HG03039 (cell line): ENCODE measurements around the gene CDH5.
"Not testable (repeated sequence)": the region's sequence is repeated elsewhere in the genome, so short reads cannot be mapped to it uniquely, and the experiment has no call there.

Experiments
- ATAC-seq: cut with Tn5 transposase; IDR thresholded peaks from one replicate; pipeline ENCODE4 v1.9.1; 2021; ENCODE audit warnings: mild to moderate bottlenecking, moderate library complexity; ENCODE audit not compliant: unreplicated experiment

Gene CDH5, protein sequence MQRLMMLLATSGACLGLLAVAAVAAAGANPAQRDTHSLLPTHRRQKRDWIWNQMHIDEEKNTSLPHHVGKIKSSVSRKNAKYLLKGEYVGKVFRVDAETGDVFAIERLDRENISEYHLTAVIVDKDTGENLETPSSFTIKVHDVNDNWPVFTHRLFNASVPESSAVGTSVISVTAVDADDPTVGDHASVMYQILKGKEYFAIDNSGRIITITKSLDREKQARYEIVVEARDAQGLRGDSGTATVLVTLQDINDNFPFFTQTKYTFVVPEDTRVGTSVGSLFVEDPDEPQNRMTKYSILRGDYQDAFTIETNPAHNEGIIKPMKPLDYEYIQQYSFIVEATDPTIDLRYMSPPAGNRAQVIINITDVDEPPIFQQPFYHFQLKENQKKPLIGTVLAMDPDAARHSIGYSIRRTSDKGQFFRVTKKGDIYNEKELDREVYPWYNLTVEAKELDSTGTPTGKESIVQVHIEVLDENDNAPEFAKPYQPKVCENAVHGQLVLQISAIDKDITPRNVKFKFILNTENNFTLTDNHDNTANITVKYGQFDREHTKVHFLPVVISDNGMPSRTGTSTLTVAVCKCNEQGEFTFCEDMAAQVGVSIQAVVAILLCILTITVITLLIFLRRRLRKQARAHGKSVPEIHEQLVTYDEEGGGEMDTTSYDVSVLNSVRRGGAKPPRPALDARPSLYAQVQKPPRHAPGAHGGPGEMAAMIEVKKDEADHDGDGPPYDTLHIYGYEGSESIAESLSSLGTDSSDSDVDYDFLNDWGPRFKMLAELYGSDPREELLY

DNA sequence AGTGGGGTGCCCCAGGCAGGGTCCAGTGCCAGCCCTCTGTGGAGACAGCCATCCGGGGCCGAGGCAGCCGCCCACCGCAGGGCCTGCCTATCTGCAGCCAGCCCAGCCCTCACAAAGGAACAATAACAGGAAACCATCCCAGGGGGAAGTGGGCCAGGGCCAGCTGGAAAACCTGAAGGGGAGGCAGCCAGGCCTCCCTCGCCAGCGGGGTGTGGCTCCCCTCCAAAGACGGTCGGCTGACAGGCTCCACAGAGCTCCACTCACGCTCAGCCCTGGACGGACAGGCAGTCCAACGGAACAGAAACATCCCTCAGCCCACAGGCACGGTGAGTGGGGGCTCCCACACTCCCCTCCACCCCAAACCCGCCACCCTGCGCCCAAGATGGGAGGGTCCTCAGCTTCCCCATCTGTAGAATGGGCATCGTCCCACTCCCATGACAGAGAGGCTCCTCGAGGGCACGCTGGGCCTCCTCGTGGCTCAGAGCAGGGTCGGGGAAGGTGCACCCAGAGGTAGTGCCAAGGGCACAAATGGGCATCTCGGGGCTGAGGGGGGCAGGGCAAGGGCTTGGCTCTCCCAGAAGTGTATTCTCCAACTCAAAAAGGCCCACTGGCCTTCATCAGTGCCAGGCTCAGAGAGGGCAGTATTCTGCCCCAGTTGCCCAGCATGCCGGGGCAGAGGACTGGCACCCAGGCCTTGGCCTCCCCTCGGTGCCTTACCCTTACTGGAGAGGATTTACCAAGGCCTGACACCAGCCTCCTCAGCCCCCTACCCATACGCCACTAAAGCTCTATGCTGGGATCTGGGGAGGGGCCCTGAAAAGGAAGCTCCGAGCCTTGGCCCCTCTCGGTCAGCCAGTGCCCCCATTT, at the start of gene CDH5:
TSS of gene CDH5 (plus strand) at position 259 of the 867 bp plus-strand sequence. CDS start 12,647 bp downstream, outside the sequence.
- ATAC-seq: no peak

DNA sequence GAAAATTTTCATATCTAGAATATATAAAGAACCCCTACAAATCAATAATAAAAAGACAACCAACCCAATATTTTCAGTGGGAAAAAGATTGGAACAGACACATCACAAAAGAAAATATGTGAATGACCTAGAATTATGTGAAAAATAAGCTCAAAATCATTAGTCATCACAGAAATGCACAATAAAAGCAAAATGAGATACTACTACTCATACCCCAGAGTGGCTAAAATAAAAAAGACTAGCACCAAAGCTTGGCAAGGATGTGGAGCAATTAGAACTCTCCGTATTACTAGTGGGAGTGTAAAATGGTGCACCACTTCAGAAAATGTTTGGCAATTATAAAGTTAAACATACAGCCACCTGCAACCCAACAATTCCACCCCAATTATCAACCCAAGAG, 48.0 kb upstream of the CDH5 start:
- no peak for ATAC-seq

DNA sequence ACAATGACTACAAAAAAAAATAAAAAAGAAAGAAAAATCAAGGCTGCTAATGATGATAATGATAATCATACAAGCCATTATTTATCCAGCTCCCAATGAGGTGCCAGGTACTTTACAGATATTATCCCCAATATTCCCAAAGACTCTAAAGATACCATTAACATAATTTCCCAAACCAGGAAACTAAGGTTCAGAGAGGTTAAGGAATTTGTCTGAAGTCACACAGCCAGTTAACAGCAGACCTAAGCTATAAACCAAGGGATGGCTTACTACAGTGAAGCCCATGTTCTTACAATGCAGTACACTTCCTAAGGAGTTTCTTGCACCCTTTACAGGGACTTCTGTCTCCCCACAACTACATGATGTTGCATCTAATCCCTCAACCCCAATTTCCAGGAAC, 45.7 kb upstream of the CDH5 start:
- no peak for ATAC-seq

DNA sequence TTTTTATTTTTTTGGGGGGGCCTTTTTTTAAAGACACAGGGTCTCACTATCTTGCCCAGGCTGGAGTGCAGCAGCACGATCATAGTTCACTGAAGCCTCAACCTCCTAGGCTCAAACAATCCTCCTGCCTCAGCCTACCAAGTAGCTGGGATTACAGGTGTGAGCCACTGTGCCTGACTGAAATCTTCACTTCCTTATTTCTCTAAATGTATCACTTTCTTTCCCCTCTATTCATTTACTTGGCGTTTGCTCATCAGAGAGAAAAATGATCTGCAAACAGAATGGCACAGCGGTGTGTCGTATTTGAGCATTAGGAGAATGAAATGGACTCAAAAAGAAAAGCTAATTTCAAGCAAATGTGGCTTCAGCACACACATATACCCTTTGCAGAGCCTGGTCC, 44.3 kb upstream of the CDH5 start:
- no peak for ATAC-seq

DNA sequence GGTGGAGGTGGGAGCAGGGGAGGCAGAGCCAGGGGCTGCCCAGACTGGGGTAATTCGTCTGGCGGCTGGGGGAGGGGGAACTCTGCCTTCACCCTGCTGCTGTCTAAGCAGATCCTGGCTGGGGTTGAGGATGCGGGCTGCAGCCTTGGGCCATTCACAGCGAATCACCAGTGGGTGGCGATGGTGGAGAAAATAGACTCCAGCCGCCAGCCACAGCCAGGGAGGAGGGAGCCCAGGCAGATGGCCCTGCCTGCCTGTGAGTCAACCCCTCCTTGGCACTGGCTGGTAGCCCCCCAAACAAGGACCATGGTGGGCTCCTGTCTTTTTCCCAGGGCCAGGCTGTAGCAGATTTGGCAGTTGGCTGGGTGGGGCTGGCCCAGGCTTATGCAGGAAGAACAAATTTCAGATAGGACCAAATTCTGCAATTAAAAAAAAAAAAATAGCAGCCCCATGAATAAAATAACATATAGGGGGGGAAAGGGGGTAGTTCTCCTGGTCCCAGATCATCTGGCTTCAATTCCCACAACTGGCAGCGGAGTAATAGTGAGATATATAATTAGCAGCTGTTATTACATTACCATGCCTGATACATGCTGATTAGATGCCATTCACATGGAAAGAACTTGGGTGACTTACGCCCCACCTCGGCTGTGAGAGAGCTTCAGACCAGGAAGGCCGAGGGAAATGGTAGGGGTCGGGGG, 41.5 kb upstream of the CDH5 start:
- no peak for ATAC-seq

DNA sequence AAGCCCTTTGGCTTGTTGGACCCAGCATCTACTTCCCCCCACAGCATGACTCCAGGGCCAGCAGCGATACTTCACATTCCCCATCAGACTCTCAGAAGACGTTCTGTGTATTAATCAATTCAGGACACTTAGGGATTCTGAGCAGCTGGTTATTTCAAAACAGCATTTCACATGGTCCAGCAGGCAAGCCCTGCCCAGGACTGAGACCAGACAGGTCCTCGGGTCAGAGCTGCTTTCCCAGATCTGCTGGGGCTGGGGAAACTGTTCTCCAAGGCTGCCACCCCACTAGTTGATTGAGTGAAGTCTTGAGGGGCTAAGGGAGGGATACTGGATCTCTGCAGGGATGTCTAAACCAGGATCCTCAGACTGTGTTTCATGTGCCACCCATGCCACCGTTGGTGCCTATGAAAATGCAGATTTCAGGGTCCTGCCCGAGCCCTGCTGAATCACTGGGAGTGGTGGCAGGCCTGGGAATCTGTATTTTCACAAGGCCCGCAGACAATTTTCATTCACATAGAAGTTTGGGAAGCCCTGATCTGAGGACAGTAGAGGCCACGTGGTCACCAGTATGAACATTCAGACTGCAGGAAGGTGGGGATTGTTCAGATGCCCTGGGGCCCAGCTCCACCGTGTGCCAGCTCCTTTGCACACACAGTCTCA, 40.6 kb upstream of the CDH5 start:
- no peak for ATAC-seq

DNA sequence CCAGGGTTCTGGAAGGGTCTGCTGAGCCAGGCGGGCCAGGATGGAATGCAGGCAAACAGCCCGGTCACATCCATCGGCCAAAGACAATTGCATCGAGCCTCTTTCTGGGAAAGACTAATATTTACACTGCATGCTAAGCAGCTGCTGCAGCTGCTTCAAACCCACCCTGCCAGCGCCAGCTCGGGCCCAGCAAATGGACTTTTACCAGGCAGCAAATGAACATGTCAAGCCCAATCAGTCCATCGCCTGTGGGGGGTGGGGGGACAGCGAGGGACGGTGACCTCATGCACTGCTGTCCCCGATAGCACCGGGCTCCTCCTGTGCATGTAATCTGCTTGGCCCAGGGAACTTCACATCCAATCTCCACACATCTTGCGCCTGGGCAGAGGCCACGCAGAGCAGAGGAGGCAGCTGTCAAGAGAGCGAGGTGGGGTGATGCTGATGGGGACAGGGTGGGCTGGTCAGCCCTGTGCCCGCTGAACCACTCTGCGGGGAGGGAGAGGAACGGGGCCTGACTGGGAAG, 39.4 kb upstream of the CDH5 start:
- ATAC-seq: no peak

DNA sequence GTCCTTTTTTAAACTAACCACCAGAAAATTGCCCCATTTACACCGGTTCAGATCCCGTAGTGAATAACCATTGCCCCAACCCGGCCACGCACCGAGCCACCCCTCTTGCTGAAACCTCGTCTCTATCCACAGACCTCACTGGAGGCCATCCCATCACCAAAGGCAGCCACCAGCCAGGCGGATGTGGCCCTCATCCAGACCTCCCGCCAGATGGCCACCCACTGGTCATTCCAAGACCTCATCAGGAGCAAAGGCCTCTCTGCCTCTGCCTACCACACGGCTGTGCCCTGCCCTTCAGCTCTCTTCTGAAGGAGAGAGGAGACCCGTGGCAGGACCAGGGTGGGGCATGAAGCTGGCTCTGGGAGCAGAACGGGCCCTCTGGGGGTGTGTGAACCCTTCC, 38.2 kb upstream of the CDH5 start:
- ATAC-seq: no peak

DNA sequence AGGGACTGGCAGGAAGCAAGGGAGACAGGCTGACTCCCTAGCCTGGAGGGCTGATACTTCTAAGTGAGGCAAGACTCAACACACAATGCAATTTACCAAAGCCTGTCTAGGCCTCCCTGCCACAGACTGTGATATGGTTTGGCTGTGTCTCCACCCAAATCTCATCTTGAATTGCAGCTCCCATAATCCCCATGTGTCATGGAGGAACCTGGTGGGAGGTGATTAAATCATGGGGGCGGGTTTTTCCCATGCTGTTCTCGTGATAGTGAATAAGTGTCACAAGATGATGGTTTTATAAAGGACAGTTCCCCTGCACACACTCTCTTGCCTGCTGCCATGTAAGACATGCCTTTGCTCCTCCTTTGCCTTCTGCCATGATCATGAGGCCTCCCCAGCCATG, 35.0 kb upstream of the CDH5 start:
- ATAC-seq: not testable (repeated sequence)

DNA sequence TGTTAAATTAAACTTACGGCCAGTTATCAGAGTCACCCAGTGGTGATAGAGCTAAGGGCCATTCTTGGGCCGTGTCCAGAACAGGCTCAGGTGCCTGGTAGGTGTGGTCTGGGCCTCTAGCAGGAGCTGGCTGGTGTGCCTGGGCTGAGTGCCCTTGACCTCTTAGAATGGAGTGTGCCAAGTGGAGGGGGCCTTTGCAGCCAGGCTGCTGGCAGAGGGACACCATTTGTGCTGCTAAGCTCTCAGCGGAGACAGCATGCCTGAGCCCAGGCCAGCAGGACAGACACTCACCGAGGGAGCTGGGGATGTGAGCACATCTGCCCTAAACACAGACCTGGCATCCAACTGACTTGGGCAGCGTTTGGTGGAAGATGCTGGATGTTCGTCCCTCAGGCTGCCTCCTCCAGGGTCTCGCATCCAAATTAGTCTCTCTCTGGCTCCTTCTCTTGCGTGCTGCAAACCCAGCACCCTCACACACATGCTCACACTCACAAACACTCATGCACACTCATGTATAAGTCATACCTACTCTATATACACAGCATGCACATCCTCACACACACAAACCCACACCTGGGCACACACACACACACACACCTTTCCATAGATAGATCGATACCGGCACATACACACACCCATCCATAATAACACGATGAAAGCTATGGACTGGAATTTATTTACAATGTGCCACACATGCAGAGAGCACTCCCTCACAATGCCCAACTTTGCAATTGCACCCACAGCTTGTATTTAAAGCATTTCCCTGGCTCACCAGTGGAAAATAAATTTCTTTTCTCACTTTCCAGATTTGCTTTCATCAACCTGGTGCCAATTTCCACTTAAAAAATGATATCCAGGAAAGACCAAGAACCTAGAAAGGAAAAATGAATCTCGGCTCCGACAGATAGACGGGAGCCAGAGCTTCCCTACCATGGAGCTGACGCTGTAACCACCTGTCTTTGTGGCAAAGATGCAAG, 33.6 kb upstream of the CDH5 start:
- ATAC-seq: no peak

DNA sequence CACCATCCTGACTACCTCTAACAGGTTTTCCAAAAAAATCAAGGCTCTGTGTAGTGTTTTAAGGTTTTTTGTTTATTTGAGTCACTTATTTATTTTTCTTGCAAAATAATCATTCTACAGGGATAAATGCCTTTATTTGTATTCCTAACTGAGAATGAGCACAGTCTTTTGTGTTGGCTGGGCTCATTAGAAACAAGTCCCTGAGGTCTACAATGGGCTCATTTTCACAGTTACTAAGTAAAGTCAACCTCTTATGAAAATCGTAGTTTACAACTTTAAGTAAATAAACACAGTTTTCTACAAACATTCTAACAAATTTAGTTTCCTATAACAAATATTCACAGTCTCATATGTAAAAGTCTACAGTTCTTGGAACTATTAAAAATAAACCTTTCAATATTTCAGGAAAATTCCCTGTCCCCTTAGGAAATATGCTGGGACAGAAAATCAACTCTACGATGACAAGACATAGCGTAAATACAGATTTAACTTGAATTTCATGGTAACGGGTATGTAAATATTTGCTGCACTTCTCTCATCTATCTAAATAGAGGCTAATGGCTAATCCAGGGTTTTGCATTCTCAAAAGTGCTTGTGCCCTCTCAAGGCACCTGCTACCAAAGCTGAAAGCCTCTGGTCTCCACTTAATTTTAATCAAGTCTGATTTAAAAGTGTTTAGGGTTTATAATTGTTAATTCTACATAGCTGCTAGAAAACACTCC, 31.5 kb upstream of the CDH5 start:
- ATAC-seq: no peak

DNA sequence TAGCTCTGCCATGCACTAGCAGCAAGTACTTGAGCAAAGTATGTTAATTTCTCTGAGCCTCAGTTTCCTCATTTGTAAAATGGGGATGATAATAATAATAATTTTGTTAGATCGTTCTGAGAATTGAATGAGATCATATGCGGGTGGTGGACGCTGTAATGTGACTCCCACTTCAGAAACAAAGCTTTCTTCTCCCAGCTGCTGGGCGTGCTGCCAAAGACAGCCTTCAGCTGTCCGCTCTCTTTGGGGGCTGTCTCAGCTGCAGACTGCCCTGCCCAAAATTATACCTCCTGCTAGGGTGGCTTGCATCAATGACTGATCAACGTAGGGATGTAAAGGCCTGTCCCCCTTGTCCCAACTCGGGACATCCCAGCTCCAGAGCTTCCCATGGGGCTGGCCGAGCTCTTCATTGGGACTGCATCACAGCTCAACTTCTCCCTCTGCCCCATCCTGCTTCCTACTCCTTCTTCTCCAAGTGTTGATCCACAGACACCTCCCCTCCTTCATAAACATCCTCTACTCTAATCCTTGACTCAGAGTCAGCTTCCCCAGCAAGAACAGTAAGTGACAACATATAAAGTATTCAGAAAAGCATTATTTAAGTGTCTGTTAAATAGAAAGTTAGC, 30.7 kb upstream of the CDH5 start:
- no peak for ATAC-seq

DNA sequence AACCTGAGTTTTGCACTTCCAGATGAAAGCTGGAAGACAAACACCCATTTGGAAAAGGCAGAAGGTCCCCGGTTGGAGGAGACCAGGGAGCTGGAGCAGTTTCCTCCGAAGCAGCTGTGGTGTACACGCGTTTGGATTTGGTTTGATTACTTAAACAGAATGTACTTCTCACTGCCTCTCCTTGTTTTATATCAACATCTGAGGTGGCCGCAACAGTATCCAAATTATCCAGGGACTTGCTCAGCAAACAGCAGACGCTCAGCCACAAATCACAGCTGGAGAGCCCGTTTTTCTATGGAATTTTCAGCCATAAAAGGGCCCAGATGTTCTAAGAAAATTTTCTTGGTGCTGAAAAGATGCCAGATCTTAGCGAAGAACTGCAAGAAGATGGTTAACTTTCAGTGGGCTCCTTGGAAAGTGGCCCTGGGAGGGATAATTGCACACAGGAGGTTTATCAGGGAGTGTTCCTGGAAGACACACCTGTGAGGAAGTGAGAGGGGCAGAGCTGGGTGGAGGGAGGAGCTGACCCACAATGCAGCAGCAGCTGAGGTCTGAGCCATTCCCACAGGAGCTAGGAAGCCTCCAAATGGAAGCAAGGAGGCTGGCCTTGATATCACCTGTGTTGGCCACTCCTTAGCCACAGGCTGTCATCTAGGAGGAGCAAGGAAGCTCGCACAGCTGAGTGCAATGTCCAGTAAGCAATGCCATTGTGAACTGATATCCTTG, 28.9 kb upstream of the CDH5 start:
- ATAC-seq: no peak

DNA sequence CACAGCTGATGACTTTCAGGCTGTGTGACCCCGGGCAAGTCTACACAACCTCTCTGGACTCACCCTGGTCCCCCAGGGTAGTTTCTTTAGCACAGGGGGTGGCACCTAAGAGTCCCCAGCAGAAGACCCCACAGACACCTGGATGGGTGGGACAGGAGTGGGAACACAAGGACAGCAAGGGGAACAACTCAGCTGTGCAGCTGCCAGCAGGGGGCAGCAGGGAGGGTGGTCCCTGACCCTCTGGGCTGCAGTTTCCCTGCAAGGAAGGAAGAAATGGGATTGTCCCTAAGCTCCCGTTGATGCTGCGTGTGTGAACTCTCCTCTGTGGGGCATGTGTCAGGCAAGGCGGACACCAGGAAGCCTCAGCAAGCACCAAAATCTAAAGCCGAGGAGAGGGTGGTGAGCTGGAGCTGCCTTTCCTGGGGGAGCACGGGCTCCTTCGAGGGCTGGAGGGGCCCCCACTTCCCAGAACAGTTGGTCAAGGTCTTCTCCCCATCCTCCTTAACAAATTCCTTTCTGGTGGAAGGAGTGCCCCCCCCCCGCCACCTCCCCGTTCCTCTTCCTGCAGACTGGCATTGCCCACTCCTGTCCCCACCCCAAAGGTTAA, 24.1 kb upstream of the CDH5 start:
- no peak for ATAC-seq

DNA sequence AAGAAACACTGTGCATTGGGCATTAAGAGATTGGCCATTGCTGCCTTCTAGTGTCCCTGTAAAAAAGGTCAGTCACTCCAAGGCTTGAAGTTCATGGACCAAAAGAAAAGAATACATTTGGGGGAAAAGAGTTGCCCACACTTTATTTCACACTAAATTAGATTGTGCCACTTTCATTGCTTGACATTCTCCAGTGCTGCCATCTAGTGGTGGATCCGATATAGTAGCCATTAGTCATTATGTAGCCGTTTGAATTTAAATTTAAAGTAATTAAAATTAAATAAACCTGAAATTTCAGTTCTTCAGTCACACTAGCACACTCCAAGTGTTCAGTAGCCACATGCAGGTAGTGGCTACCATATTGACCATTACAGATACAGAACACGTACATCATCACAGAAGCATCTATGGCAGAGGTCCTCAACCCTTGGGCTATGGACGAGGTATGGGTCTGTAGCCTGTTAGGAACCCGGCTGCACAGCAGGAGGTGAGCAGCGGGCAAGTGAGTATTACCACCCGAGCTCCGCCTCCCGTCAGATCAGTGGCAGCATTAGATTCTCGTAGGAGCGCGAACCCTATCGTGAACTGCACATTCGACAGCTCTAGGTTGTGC, 21.9 kb upstream of the CDH5 start:
- no peak for ATAC-seq

DNA sequence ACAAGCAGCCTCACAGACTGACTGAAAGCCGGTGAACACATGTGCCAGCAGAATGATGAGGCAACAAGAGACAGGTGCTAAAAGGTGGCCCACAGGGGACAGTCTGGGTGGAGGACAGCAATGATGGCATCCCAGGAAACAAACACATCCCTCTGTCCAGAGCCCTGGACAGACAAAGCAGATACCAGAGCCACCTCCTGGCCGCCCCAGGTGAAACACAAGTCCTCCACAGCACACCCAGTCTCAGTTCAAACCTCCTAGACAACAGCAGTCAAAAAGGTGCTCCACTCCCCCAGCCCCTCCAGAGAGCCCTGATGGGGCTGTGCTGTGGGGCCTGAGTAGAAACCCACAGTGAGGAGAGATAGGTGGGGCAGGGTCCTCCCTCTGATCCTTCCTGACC, 20.3 kb upstream of the CDH5 start:
- no peak for ATAC-seq
